HepG2 (cell line): ENCODE measurements around the gene DCP1B. TPM values are rescaled to one million over a fixed set of nuclear protein-coding genes. Genes with fewer than 3 reads are reported as not detected.

Experiments used
- AHDC1 ChIP-seq: sonication (generic); formaldehyde crosslinking; IDR thresholded peaks from 2 replicates; pipeline ENCODE4 v1.5.1; 2020; ENCODE audit warnings: mild to moderate bottlenecking, missing genetic modification reagents, borderline replicate concordance
- CEBPZ ChIP-seq: IDR thresholded peaks from 2 replicates; pipeline ENCODE4 v1.6.1; 2012; ENCODE audit warnings: low read length, improper control_type of control experiment
- HOXD1 ChIP-seq: sonication (generic); formaldehyde crosslinking; IDR thresholded peaks from 2 replicates; pipeline ENCODE4 v1.5.0; 2020; ENCODE audit warnings: missing genetic modification reagents
- NFE2 ChIP-seq: sonication (generic); formaldehyde crosslinking; IDR thresholded peaks from 2 replicates; pipeline ENCODE4 v1.4.0; 2020; ENCODE audit warnings: missing genetic modification reagents
- NFE2L1 ChIP-seq: sonication (generic); formaldehyde crosslinking; IDR thresholded peaks from 2 replicates; pipeline ENCODE4 v1.4.0; 2020; ENCODE audit warnings: missing genetic modification reagents, mild to moderate bottlenecking, borderline replicate concordance
- SIN3B ChIP-seq: fragments of 150-350 bp; IDR thresholded peaks from 2 replicates; pipeline ENCODE4 v1.6.1; 2014; ENCODE audit warnings: low read length
- ZBTB2 ChIP-seq: sonication (generic); formaldehyde crosslinking; IDR thresholded peaks from 2 replicates; pipeline ENCODE4 v1.8.0; 2022; ENCODE audit warnings: low read depth, missing genetic modification reagents
- ZHX2 ChIP-seq, 2 experiments: sonication (generic) in 1 of 2; formaldehyde crosslinking in 1 of 2; IDR thresholded peaks; 2 replicates each; pipeline versions ENCODE4 v1.6.1 to v1.9.0; 2014 to 2022; ENCODE audit warnings: antibody characterized with exemption in 1 of 2, borderline replicate concordance in 1 of 2, inconsistent platforms in 1 of 2, low read depth in 1 of 2, missing genetic modification reagents in 1 of 2
- ZNF256 ChIP-seq: sonication (generic); formaldehyde crosslinking; conservative IDR thresholded peaks from 2 replicates; pipeline ENCODE4 v1.4.0; 2020; ENCODE audit warnings: missing genetic modification reagents
- ZNF780A ChIP-seq: sonication (generic); formaldehyde crosslinking; IDR thresholded peaks from 2 replicates; pipeline ENCODE4 v1.8.0; 2022; ENCODE audit warnings: mild to moderate bottlenecking, missing genetic modification reagents, moderate library complexity
- ZZZ3 ChIP-seq: sonication (generic); formaldehyde crosslinking; IDR thresholded peaks from 2 replicates; pipeline ENCODE4 v1.4.0; 2020; ENCODE audit warnings: missing genetic modification reagents, mild to moderate bottlenecking, borderline replicate concordance
- polyA plus RNA-seq, 8 experiments: library from polyadenylated mRNA; depleted of rRNA in 3 of 8; stranded (reverse) in 7 of 8; unstranded in 1 of 8; fragments of >200 nt; fragmentation: Illumina TruSeq in 4 of 8; extraction: Trizol in 4 of 8; gene quantifications; 2 replicates each; pipeline versions ENCODE4 v1.2.1 to v1.2.3, GENCODE V29; 2011 to 2016; ENCODE audit warnings: low read depth in 4 of 8, missing spikeins in 1 of 8, mixed read lengths in 1 of 8; ENCODE audit not compliant: insufficient read depth in 1 of 8
- total RNA-seq, 5 experiments: library from RNA; depleted of rRNA; stranded (reverse); fragments of >200 nt; fragmentation: Illumina TruSeq; extraction: Trizol; gene quantifications; 2 replicates each; pipeline ENCODE4 v1.2.3, GENCODE V29; 2016; ENCODE audit warnings: low read depth in 1 of 5

DCP1B gene
- total and polyA plus RNA-seq, 2 of the 13 experiments (the other 11 are each of a cell fraction or from before 2014, with no cell fraction given) = 11.4 to 27.2 TPM

GRCh38 chr12:1993871-1994371, 10.3 kb downstream of the DCP1B start (continued):
- TF ChIP-seq AHDC1 (CRISPR knock-in tag) (peak; percentile 76; the same call in 1 of the 2 replicates), ZZZ3 (CRISPR knock-in tag) (no peak), SIN3B (no peak), ZBTB2 (no peak), NFE2L1 (CRISPR knock-in tag) (no peak), ZHX2 (IDR thresholded peaks at IDR 0.05; ENCODE audit: low read depth) (no peak), ZHX2 (CRISPR knock-in tag; IDR thresholded peaks at IDR 0.05; ENCODE audit: borderline replicate concordance) (no peak), NFE2 (CRISPR knock-in tag) (no peak), CEBPZ (no peak), HOXD1 (CRISPR knock-in tag) (no peak), ZNF256 (CRISPR knock-in tag) (no peak), ZNF780A (no peak)
